Body of pancreas (tissue), 4 donors: ENCODE data around the gene NLGN2. TPM values are rescaled to one million over a fixed set of nuclear protein-coding genes. Genes with fewer than 3 reads are reported as not detected.

ENCODE experiments used
- ATAC-seq: fragments of 150-250 bp; one replicate; pipeline ENCODE4 v1.9.1; 2016
- DNase-seq, 4 donors: peaks; one replicate each; pipeline ENCODE4 v3.0.0-alpha.2; 2019
- H3K27ac ChIP-seq, 4 donors: fragments of 200-600 bp; sonication (generic); 1 replicate in 3 of 4; 2 replicates in 1 of 4; pipeline versions ENCODE4 v1.5.1 to v1.6.1; 2016 to 2019; ENCODE audit warnings: mild to moderate bottlenecking in 1 of 4, mixed read lengths in 1 of 4, moderate library complexity in 1 of 4
- H3K27me3 ChIP-seq, 2 donors: fragments of 200-600 bp; sonication (generic); one replicate each; pipeline ENCODE4 v1.6.0; 2016; ENCODE audit warnings: mild to moderate bottlenecking in 1 of 2
- H3K36me3 ChIP-seq, 2 donors: fragments of 200-600 bp; sonication (generic); replicated peaks in 1 of 2; 2 replicates each; pipeline ENCODE4 v1.5.1; 2016; ENCODE audit warnings: low read depth in 2 of 2; ENCODE audit not compliant: insufficient read depth in 1 of 2
- H3K4me1 ChIP-seq: fragments of 200-600 bp; sonication (generic); one replicate; pipeline ENCODE4 v1.6.0; 2016
- H3K4me3 ChIP-seq, 2 donors: fragments of 200-600 bp; sonication (generic); 1 replicate in 1 of 2; 2 replicates in 1 of 2; pipeline ENCODE4 v1.5.1; 2016 to 2019
- H3K9me3 ChIP-seq, 3 donors: fragments of 200-600 bp; sonication (generic); 1 replicate in 2 of 3; 2 replicates in 1 of 3; pipeline ENCODE4 v1.5.1; 2016
- CTCF ChIP-seq, 7 experiments: fragments of 450-650 bp in 4 of 7; fragments of 200-600 bp in 3 of 7; sonication (generic) in 3 of 7; IDR thresholded peaks; one replicate each; pipeline ENCODE4 v1.5.1; 2016 to 2019; ENCODE audit warnings: antibody characterized with exemption in 7 of 7
- POLR2A ChIP-seq, 3 donors: fragments of 450-650 bp; IDR thresholded peaks; one replicate each; pipeline ENCODE4 v1.6.1; 2016; ENCODE audit warnings: antibody characterized with exemption in 3 of 3, mild to moderate bottlenecking in 2 of 3
- WGBS, 2 donors: methylation state at CpG; one replicate each; pipeline ENCODE4 v1.1.5; 2017; 5-methylcytosine and 5-hydroxymethylcytosine counted together
- intact Hi-C: fragments of 100-400 bp; cut with DNase I; formaldehyde crosslinking; loops from one replicate; pipeline ENCODE4 v1.15.1; 2023
- total RNA-seq, 2 donors: library from RNA; depleted of rRNA; stranded (reverse); fragments of >200 nt; gene quantifications; one replicate each; pipeline ENCODE4 v1.1.0, GENCODE V29; 2016

The NLGN2 gene
- total RNA-seq, 2 donors from 2014 or later: 5.2 to 6.3 TPM

- TF ChIP-seq POLR2A (IDR thresholded peaks at IDR 0.05) (no peak), CTCF (IDR thresholded peaks at IDR 0.05) (no peak)
- intact Hi-C loops: no loop called here
- 1% methylated on average over 13 of the region's 13 CpGs; no CpG with 5 or more reads in 1 of the 2 donors for WGBS, 2 donors
These were observed 4.0 kb upstream of the NLGN2 start for GRCh38 chr17:7403727-7403976.

GRCh38 chr17:7403977-7404736 is 3.5 kb upstream of the NLGN2 start, which contains the start of gene TMEM256:
Gene TMEM256, minus strand, starts transcription at chr17:7404097. Its CDS starts 13 bp downstream, at chr17:7404084.
- no peaks in the 10 kb centered on the region for H3K9me3 ChIP-seq
- peak within 1 kb of the TSS; percentile 60 to 96 (median 90) for H3K27ac ChIP-seq
- H3K27me3 ChIP-seq: no peaks in the 10 kb centered on the region
- 1% methylated on average over 24 to 49 of the region's 49 CpGs for WGBS, 2 donors
- ATAC-seq (peak; percentile 92), DNase-seq (peak; percentile 99)
- peak in 2 of 7 experiments; percentile 24 to 25 for TF ChIP-seq CTCF (IDR thresholded peaks at IDR 0.05)
- TF ChIP-seq POLR2A (IDR thresholded peaks at IDR 0.05): peak; percentile 95 to 98 (median 98)
- peak within 1 kb of the TSS; percentile 39 for H3K4me3 ChIP-seq
- intact Hi-C loops: no loop called here
- H3K4me1 ChIP-seq: peaks cover 32% of the 10 kb centered on the region
- H3K36me3 ChIP-seq: no peaks in the 10 kb centered on the region

More at GRCh38 chr17:7403727-7403976, 4.0 kb upstream of the NLGN2 start:
- H3K9me3 ChIP-seq: no peaks in the 10 kb centered on the region
- peak overlapping the region; percentile 60 to 96 (median 90) for H3K27ac ChIP-seq
- H3K4me3 ChIP-seq: peak overlapping the region; percentile 22 to 39
- H3K36me3 ChIP-seq: no peaks in the 10 kb centered on the region
- no peaks in the 10 kb centered on the region for H3K27me3 ChIP-seq
- ATAC-seq: peak; percentile 43
- no peak for DNase-seq
- H3K4me1 ChIP-seq: peaks cover 32% of the 10 kb centered on the region

- intact Hi-C loops: no loop called here
- TF ChIP-seq POLR2A (IDR thresholded peaks at IDR 0.05) (peak; percentile 12 to 48 (median 21)), CTCF (IDR thresholded peaks at IDR 0.05) (no peak)
- WGBS, 2 donors: 1 to 4% methylated on average over 21 to 60 of the region's 65 CpGs
- H3K4me3 ChIP-seq: peak overlapping the region; percentile 23 to 39
- H3K9me3 ChIP-seq: no peaks in the 10 kb centered on the region
- H3K27ac ChIP-seq: peak overlapping the region in 3 of 4 donors; percentile 86 to 96 (median 95)
- ATAC-seq: peak; percentile 27
- H3K36me3 ChIP-seq: no peaks in the 10 kb centered on the region
- H3K4me1 ChIP-seq: peaks cover 32% of the 10 kb centered on the region
- peak; percentile 39 to 54 (median 45) for DNase-seq
- no peaks in the 10 kb centered on the region for H3K27me3 ChIP-seq
These were observed 2.8 kb upstream of the NLGN2 start for GRCh38 chr17:7404737-7405349.

- intact Hi-C loops: no loop called here
- Histone ChIP-seq H3K4me3 (peak overlapping the region in 1 of 2 donors; percentile 39), H3K9me3 (no peaks in the 10 kb centered on the region), H3K4me1 (peaks cover 32% of the 10 kb centered on the region), H3K27me3 (no peaks in the 10 kb centered on the region), H3K36me3 (no peaks in the 10 kb centered on the region), H3K27ac (peak overlapping the region in 3 of 4 donors; percentile 86 to 96 (median 95))
- DNase-seq (peak in 1 of 4 donors; percentile 24), ATAC-seq (no peak)
- TF ChIP-seq CTCF (IDR thresholded peaks at IDR 0.05): no peak
- TF ChIP-seq POLR2A (IDR thresholded peaks at IDR 0.05): no peak
- WGBS, 2 donors: 22 to 45% methylated on average over 21 to 37 of the region's 38 CpGs
These were observed 2.1 kb upstream of the NLGN2 start for GRCh38 chr17:7405350-7406234.
